Mononuclear cell (primary cell): Measurements from ENCODE around the gene TECTB. TPM values are rescaled to one million over a fixed set of nuclear protein-coding genes. Genes with fewer than 3 reads are reported as not detected.

Experiments
- H3K27me3 ChIP-seq: 2 replicates; pipeline ENCODE4 v1.6.0; 2011; ENCODE audit warnings: low read length, control low read depth; ENCODE audit not compliant: insufficient read depth
- H3K4me1 ChIP-seq: 2 replicates; pipeline ENCODE4 v1.5.1; 2011; ENCODE audit warnings: mild to moderate bottlenecking, low read length, control low read depth; ENCODE audit not compliant: insufficient read depth
- H3K4me3 ChIP-seq: 2 replicates; pipeline ENCODE4 v1.5.1; 2011; ENCODE audit warnings: mild to moderate bottlenecking, low read length, moderate library complexity
- H3K9me3 ChIP-seq: 2 replicates; pipeline ENCODE4 v1.5.1; 2011; ENCODE audit warnings: low read depth, mild to moderate bottlenecking, control low read depth, low read length
- total RNA-seq: library from RNA; depleted of rRNA; stranded (reverse); fragments of >200 nt; gene quantifications from one replicate; pipeline ENCODE4 v1.2.3, GENCODE V29; 2012

TECTB gene
- total RNA-seq, 1 donor, result not detected

DNA sequence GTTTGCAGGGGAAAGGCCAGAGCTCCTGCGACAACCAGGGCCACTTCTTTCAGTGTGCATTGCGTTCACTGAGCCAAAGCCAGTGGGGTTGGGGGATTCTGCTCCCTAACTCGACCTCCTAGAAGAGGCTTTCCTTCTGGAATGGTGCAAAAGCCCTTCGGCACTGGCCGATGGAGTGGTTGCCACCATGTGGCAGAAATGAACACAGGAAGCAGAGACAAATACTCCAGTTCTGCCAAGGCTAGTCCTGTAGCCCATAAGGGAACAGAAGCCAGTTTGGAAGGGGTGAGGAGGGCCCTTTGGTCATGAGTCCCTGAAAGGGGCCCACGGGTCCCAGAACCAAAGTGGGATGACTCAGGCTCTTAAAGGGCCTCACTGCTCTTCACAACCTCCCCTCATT lies 61.1 kb downstream of the TECTB start:
- Histone ChIP-seq H3K27me3 (no peaks in the 10 kb centered on the region), H3K9me3 (no peaks in the 10 kb centered on the region), H3K4me3 (no peak overlapping the region), H3K4me1 (no peaks in the 10 kb centered on the region)

GRCh38 chr10:112345202-112345601 lies 62.0 kb downstream of the TECTB start:
- Histone ChIP-seq H3K27me3 (no peaks in the 10 kb centered on the region), H3K9me3 (no peaks in the 10 kb centered on the region), H3K4me3 (no peak overlapping the region), H3K4me1 (no peaks in the 10 kb centered on the region)

GRCh38 chr10:112345743-112346142 lies 62.5 kb downstream of the TECTB start:
- no peaks in the 10 kb centered on the region for H3K9me3 ChIP-seq
- no peak overlapping the region for H3K4me3 ChIP-seq
- H3K27me3 ChIP-seq, result no peaks in the 10 kb centered on the region
- H3K4me1 ChIP-seq, result no peaks in the 10 kb centered on the region

- Histone ChIP-seq H3K4me1 (no peaks in the 10 kb centered on the region), H3K9me3 (no peaks in the 10 kb centered on the region), H3K4me3 (no peak overlapping the region), H3K27me3 (no peaks in the 10 kb centered on the region)
These were observed 63.6 kb downstream of the TECTB start for GRCh38 chr10:112346774-112347173.

GRCh38 chr10:112347709-112348671 lies 64.8 kb downstream of the TECTB start:
- Histone ChIP-seq H3K27me3 (no peaks in the 10 kb centered on the region), H3K4me1 (no peaks in the 10 kb centered on the region), H3K4me3 (no peak overlapping the region), H3K9me3 (no peaks in the 10 kb centered on the region)

- Histone ChIP-seq H3K9me3 (no peaks in the 10 kb centered on the region), H3K4me3 (no peak overlapping the region), H3K4me1 (no peaks in the 10 kb centered on the region), H3K27me3 (no peaks in the 10 kb centered on the region)
These were observed 65.6 kb downstream of the TECTB start for GRCh38 chr10:112348759-112349158.

DNA sequence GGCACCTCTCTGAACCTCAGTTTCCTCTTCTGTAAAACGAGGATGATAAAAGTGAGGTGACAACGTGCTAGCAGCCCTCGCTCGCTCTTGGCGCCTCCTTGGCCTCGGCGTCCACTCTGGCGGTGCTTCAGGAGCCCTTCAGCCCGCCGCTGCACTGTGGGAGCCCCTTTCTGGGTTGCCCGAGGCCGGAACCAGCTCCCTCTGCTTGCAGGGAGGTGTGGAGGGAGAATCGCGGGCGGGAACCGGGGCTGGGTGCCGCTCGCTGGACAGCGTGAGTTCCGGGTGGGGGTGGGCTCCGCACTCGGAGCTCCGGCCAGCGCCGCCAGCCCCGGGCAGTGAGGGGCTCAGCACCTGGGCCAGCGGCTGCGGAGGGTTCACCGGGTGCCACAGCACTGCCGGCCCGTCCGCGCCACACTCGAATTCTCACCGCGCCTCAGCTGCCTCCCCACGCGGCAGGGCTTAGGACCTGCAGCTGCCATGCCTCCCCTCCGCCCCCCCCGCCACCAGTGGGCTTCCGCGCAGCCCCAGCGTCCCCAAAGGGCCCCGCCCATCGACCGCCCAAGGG lies 66.4 kb downstream of the TECTB start:
- Histone ChIP-seq H3K9me3 (no peaks in the 10 kb centered on the region), H3K4me1 (no peaks in the 10 kb centered on the region), H3K4me3 (no peak overlapping the region), H3K27me3 (no peaks in the 10 kb centered on the region)

GRCh38 chr10:112351146-112351545 lies 67.9 kb downstream of the TECTB start:
- Histone ChIP-seq H3K27me3 (no peaks in the 10 kb centered on the region), H3K9me3 (no peaks in the 10 kb centered on the region), H3K4me1 (no peaks in the 10 kb centered on the region)

DNA sequence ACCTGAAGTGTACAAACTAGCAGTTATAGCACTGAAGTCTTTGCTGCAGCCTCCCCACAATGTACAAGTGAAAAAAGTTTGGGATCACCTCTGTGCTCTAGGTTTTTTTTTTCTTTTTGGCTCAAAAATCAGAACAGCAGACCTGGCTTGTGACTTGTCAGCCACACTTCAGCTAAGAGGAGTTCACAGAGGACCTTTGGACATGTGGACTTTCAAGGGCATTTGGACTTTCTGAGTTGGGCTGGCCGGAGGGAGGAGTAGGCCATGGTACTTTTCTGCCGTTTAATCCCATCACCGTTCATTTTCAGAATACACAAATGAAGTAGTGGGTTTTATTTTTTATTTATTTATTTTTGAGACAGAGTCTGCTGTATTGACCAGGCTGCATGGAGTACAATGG lies 68.8 kb downstream of the TECTB start:
- Histone ChIP-seq H3K9me3 (no peaks in the 10 kb centered on the region), H3K4me3 (no peak overlapping the region), H3K4me1 (no peaks in the 10 kb centered on the region), H3K27me3 (no peaks in the 10 kb centered on the region)

More at GRCh38 chr10:112351146-112351545, 67.9 kb downstream of the TECTB start:
- no peak overlapping the region for H3K4me3 ChIP-seq

GRCh38 chr10:112353046-112353445 lies 69.8 kb downstream of the TECTB start:
- Histone ChIP-seq H3K27me3 (no peaks in the 10 kb centered on the region), H3K4me1 (no peaks in the 10 kb centered on the region), H3K4me3 (no peak overlapping the region), H3K9me3 (no peaks in the 10 kb centered on the region)

Other genes with a start within 250 kb of the TECTB start
- 3.5 TPM for gene GPAM, start 99.6 kb upstream of the TECTB start, total RNA-seq
- 13.3 TPM for gene ACSL5, start 90.7 kb downstream of the TECTB start, total RNA-seq
- 28.2 TPM for gene ZDHHC6, start 163.5 kb downstream of the TECTB start, total RNA-seq
- 65.4 TPM for gene VTI1A, start 163.8 kb downstream of the TECTB start, total RNA-seq